HG03520 (cell line): ENCODE data around the gene ADGRB2.

Experiments
- ATAC-seq: cut with Tn5 transposase; IDR thresholded peaks from one replicate; pipeline ENCODE4 v1.9.1; 2021; ENCODE audit warnings: mild to moderate bottlenecking, moderate library complexity; ENCODE audit not compliant: unreplicated experiment

ADGRB2 gene

DNA sequence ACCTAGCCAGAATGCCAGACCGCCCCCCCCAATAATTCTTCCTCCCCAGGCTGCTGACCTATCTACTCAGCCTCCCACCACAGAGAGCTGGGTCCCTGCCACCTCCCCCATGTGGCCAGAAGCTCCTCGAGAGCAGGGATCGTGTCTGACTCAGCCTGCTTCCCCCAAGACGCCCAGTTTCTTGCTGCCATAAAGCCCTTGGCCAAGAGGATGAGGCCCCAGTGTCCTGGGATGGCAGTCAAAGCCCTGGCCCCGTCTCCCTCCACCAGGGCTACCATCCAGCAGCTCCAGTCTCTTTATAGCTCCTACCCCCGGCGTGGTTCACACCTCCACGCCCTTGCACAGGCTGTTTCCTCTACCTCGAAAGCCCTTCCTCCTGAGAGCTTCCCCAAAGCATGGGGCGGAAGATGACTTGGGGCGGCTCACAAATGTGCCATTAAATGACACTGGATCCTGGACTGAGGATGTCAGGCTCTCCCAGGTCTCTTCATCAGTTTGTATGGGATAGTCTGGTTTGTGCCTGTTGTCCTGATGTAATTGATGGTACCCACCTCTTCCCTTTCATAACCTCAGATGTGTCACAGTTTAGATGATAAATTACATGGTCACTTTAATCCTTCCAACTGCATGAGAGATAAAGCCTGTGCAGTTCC, 13.2 kb downstream of the ADGRB2 start:
- no peak for ATAC-seq

DNA sequence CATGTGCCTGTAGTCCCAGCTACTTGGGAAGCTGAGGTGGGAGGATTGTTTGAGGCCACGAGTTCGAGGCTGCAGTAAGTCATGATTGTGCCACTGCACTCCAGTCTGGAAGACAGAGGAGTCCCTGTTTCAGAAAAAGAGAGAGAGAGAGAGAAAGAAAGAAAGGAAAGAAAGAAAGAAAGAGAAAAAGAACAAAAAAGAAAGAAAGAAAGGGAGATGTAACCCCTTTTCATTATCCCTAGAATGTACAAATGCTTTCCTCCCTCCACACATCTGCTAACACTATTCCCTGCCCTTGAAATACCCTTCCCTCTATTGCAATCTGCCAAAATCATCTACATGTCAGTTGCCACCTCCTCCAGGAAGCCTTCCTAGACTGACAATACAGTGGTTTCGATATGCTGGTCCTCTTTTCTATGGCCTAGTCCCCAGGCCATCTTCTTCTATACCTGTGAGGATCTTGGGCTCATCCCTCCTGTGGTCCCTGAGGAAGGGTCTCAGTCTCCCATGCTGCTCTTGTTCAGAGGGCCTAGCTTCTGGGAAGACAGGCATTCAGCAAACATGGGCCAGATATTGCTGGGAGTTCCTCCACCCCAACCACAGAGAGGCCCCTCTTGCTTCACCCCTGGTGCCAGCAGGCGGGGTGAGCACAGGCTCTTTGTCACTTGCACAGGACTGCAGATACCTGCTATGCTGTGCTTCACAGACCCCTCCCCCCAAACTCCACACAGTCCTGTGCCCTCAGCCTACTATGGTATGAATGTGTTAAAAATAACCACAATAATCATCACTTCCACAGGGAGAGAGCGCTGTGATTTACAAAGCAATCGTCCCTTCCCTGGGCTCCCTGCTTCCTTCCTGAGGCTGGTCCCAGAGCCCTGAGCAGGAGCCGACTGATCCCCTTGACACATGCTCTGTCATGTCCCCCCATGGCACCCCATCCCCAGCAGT, 14.1 kb downstream of the ADGRB2 start:
- no peak for ATAC-seq

DNA sequence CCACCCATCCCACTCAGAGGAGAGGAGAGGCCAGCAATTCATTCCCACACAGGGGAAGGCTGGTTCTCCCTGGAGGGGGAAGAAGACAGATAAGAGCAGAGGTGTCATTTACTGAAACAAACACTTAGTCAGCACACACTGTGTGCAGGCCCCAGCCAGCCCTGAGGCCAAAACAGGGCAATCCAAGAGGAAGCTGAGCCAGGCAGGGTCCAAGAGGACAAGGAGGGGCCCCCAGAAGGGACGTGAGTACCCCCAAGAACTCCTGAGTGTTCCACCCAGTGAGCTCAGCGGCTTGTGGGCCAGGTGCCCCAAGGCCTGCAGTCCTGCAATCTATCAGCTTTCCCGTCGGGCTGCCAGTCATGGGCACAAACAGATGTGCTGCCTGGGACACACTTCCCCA, 15.8 kb downstream of the ADGRB2 start:
- no peak for ATAC-seq

DNA sequence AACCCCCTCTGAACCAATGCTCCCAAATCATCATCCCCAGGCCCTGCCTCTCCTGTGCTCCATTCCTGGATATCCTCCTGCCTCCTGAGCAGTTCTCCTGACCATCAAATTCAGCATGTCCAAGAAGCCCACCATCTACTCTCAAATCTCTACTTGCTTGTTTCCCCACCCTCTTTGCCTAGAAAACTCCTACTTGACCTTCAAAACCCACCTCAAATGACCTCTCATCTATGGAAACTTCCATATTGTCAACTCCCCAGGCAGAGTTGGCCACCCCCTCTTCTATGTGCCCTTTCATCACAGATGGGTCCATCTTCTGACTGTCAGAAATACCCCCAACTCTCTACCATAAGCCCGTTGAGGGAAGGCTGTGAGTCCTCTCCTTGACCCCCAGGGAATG, 16.8 kb downstream of the ADGRB2 start:
- no peak for ATAC-seq

DNA sequence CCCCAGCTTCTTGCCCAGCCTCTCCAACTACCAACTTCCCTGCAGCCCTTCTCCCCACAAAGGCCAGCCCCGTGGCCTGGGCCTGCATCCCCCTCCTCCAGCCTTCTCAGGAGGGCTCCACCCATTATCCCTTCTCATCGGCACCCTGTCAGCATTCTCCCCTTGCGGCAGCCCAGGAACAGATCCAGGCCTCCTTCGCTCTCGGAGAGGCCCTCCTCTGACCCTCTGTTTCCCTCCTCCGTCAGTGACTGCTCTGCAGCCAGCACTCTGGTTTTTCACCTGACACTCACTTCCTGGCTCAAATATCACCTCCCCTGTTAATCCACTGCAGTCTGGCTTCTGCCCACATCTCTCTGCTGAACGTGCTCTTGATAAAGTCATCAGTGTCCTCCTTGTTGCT, 17.5 kb downstream of the ADGRB2 start:
- no peak for ATAC-seq

DNA sequence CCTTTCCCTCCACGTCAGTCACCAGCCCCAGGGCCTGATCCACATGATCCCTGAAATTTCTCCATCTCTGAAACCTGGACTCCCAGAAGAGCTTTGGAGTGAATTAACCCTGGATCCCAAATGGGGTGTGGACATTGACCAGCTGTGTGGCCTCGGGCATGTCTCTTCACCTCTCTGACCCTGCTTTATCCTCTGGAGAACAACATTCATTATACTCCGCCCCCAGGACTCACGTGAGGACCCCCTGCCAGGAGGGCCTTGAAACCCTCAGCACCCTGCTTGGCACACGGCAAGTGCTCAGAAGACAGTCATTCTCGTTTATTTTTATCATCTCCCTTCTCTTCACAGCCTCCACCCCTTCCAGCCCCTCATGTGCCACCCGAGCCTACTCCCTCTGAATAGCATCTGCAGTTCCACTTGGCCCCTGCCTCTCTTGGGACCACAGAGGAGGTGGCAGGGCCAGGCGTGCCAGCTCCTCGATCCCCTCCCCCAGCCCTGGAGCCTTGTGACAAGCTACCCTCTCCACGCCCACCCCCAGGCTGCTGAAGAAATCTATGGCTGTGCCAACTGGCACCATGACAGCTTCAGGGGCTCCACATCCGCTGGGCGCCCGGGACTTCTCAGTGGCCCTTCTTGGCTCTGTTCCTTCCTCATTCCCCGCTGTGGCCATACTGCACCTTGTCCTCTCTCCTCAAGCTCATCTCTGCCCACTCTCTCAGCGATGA, 18.0 kb downstream of the ADGRB2 start:
- ATAC-seq = no peak

DNA sequence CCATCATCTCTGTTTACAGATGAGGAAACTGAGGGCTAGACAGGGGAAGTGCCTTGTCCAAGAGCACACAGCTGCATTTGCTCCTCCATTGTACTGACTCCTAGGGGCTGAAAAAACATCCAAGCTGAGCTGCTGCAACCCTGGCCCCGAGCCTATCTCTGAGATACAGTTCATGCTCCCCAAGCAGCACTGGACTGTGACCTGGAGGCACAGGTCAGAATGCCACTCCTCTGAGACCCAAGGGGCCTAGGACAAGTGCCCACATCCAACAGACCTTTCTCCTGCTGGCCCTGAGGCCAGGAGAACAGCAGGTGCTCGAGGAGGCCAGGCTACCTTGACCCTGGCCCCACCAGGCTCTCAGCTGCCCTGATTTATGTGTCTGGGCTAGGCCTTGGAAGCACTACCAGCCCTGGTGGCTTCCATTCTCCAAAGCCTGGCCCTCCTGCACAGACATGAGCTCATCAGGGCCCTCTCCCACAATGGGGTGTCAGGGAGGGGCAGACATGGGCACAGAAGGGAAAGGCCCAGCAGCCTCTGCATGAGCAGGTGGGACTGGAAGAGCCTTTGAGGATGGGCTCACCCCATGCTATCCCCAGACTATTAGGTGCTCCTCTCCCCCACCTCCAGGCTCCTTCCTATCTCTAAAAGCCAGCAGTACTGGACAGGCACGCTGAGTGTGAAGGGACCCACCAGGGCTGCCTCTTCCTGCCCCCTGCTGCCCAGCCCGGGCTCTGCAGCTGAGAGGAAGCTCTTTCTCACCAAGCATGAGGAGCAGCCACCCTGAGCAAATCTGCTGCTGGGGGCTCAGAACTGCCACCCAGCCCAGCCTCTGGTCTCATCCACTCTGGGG, 18.8 kb downstream of the ADGRB2 start:
- no peak for ATAC-seq

DNA sequence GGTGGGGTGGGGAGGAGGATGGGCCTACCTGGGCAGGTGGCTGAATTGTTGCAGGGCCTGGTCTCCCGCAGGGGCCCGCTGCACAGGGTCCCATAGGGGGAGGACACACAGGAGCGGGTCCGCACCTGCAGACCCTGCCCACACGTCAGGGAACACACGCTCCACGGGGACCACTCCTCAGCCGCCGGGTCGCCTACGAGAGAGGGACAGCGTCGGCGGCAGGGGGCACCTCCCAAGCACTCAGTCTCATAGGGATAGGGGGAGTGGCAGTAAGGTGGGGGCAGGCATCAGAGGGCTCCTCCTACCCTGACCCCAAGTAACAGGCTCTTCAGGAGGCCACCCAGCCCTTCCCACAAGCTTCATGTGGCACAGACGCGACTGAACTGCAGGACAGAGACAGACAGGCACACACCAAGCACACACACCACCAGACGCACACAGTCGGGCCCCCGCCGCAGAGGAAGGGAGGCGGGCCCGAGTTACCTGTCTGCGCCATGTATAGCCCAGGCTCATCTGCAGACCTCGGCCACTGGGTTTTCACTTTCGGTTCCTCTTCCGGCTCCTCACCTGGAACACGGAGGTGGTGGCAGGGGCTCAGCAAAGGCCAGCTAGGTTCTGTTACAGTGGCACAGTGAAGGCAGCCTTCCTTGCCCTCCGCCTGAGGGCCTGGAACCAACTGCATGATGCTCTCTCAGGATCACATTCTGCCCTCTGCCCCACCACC, 19.8 kb downstream of the ADGRB2 start:
- peak; percentile 56 for ATAC-seq

DNA sequence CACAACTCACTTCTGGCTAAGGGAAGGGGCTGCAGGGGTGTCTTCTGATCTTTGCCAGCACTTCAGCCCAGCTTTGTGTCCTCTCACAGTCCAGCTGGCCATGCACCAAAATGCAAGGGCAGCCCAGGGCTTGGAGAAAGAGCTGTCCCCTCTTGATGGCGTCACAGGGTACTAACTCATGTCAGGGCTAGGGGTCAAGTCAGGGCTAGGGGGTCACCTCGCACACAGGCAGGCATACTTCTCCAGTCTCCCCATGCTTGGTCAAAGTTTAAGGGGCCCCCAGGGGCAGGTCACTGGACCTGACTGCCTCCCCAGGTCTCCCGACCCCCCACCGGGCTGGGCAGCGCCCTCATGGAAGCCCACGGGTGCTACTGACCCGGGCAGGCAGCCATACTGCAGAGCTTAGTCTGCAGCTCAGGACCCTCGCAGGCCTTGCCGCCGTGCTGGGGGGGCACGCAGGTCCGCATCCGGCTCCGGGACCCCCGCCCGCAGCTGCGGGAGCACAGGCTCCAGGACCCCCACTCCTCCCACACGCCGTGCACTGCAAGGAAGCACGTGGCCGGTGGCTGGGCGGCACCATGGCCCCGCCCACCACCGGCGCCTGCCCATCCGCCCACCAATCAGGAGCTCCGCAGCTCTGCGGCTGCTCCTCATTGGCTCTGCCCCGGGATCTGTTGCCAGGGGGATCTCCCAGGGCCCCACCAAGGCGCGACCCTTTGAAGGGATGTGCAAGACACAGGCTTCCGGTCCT, 21.5 kb downstream of the ADGRB2 start:
- no peak for ATAC-seq

DNA sequence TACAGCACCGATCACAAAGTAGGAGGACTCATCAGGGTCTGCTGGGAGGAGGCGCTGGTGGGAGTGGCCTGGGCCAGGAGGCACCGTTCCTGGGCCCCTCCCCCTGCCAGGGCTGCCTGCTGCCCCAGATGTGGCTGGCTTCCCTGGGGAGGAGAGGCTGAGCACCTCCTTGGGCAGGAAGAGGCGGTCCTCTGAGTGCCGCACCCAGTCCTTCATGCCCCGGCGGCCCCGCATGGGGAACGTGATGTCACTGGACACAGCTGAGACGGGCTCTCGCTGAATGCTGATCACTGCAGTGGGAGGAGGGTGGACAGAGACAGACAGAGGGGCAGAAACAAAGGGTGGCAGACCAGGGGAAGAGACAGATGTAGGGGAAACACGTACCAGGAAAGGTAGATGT, 24.8 kb downstream of the ADGRB2 start:
- no peak for ATAC-seq

DNA sequence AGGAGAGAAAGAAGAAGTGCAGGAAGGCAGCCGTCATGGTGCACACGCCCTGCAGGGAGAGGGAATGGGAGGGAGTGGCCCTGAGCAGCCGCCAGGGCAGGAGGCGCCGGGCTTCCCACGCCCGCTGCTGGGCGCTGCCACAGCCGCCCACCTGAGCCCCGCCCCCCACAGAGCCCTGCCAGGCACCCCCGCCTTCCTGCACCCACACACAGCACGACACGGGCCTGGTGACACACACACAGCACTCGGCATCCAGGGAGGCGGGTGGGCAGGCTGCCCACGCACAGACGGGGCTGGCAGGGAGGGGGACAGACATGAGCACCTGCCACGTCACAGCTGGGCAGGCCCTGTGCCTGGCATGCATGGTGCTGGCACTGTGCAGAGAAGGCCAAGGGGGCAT, 27.5 kb downstream of the ADGRB2 start:
- ATAC-seq = no peak

DNA sequence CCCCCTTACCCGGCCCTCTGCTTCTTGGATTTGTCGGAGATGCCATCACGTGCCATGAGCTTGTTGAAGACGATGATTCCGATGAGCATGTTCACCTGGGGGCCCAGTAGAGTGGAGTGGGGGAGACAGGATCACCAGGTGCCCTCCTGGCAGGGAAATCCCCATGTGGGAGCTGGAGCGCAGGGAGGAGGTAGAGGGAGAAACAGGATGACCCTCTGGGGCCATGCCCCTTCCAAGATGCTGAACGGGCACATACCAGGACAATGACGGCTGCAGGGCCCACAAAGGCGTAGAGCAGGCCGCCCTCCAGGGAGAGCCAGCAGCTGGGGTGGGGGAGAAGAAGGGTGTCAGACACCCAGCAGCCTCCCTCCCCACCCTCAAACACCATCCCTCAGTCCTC, 28.6 kb downstream of the ADGRB2 start:
- no peak for ATAC-seq

DNA sequence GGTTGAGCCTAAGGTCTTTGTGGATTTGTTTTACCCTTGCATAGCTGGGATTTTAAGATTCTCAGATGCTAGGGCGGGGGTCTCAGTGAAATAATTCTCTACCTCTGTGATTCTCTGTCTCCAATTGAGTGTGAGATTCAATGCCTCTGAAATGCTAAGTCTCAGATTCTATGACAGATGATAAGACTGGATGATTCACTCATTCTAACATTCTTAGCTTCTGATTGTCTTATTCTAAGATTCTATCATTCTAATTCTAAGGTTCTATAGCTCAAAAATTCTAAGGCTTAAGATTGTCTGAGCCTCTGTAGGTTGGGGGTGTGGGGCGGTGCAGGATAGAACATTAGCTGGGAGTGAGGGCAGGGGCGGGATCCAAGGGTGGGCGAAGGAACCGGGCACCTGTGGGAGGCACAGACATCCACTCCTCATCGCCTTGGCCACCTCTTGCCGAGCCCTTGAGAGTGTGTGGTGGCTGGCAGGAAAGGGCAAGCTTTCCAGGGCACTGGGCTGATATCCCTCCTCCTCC, 29.5 kb downstream of the ADGRB2 start:
- ATAC-seq = no peak

DNA sequence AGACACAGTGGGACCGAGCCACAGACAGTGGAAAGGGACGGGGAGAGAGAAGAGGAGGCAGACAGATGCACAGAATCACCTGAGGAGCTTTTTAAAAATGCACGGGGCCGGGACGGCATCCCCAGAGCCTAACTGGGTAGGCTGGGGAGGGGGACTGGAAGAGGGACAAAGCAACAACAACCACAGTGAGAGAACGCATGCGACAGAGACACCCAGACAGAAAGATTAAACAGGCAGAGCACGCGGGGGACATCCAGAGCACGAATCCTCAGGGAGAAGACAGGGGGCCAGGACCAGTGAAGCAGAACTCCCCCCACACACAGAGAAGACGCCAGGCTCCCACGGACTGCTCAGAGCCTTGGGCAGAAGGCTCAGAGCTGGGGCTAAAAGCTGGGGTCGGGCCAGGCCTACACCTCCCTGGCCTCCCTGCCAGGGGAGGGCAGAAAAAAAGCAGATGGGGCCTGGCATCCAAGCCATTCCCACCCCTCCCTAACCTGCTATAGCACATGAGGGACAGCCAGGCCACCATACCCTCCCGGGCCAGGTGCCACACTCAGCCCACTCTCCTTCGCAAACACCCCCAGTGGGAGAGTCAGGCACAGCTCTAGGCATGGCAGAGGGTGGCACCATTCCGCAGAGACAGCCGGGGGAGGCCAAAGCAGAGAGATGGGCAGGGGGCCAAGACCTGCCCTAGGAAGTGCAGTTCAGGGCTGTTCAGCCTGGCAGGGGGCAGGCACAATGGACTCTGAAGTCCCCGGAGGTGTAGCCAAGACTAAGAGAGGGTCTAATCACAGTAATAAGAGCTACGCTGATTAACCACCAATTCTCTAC, 30.5 kb downstream of the ADGRB2 start:
- ATAC-seq = no peak

DNA sequence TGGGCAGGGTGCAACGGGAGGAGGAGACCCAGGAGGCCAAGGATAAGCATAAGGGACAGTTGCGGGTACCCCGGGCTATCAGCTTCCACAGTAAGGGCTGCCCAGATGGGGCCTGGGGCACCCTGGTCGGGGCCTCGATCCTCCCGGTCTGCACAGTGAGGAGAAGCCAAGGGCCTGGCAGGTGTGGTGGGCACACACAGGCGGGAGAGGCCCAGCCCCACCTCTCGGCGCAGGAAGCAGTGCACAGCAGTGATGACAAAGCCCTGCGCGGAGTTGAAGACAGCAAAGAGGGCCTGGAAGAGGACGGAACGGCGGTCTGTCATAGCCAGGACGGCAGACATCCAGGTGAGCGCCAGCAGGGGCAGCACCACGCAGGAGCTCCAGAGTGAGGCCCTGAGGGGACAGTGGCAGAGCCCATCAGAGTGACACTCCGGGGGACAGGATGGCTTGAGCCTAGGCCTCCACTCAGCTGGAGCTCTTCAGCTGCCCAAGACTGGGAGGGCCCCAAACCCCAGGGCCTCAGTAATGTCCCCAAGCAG, 31.3 kb downstream of the ADGRB2 start:
- ATAC-seq = no peak

DNA sequence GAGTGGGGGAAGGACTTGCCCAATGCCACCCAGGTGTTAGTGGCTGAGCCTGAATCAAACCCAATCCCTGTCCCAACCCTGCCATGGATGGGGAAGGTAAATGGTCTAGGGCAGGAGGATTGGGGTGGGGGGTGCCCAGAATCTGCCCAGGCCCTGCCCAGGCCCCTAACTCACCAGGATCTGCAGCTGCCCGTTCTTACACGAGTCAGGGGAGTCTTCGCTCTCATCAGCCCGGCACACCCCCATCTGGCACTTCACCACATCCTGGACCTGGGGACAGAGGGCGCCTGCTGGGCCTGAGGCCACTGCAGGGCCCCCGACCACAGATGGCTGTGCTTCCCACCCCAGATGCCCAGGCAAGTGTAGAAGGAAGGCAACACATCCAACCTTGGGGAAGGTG, 31.8 kb downstream of the ADGRB2 start:
- no peak for ATAC-seq

DNA sequence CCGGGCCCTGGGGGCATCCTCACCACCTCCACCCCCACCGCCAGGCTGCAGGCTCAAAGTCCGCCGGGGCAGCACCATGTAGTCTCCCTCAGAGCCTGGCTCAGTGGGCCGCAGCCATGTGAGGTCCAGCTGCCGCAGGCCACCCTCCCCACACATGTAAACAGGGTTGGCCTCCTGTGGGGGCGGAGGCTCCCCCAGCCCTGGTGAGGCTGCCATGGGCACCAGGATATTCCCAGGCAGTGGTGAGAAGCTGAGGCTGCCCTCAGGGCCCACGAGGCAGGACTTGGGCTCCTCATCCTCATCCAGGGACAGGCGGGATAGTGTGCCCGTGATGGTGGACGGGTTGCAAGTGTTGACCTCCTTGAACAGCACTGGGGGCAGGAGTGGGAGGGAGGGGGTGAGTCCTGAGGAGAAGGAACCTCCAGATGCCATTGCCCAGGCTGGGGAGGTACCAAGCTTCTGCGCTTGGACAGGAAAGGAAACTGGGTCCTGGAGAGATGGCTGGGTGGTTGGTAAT, 33.0 kb downstream of the ADGRB2 start:
- ATAC-seq = no peak
